AG04450 (cell line): ENCODE results near the gene SLC1A4. TPM values are rescaled to one million over a fixed set of nuclear protein-coding genes. Genes with fewer than 3 reads are reported as not detected.

Experiments used
- CTCF ChIA-PET: fragments of 300-600, 350-600 bp; formaldehyde crosslinking; extraction: SDS; loops from one replicate; lab custom pipeline; 2022; ENCODE audit warnings: antibody characterized with exemption, inconsistent platforms; lab: Charles Lee
- POLR2A ChIA-PET: fragments of 350-600 bp; formaldehyde crosslinking; extraction: SDS; loops from one replicate; lab custom pipeline; 2021; ENCODE audit warnings: antibody characterized with exemption, inconsistent platforms; lab: Yijun Ruan, JAX
- DNase-seq: peaks from one replicate; pipeline ENCODE4 v3.0.0-alpha.2; 2011; ENCODE audit warnings: low read depth, low spot score
- H3K27ac ChIP-seq: one replicate; pipeline ENCODE4 v1.5.1; 2012; ENCODE audit warnings: low read depth, low read length, control low read depth
- H3K27me3 ChIP-seq: one replicate; pipeline ENCODE4 v1.6.0; 2012; ENCODE audit warnings: low read length; ENCODE audit not compliant: control insufficient read depth, insufficient read depth
- H3K4me3 ChIP-seq: 2 replicates; pipeline ENCODE4 v1.5.1; 2011; ENCODE audit warnings: mild to moderate bottlenecking, low read depth, low read length, control low read depth
- H3K9me3 ChIP-seq: 2 replicates; pipeline ENCODE4 v1.5.1; 2012; ENCODE audit warnings: low read length; ENCODE audit not compliant: control insufficient read depth, insufficient read depth
- CTCF ChIP-seq: IDR thresholded peaks from 2 replicates; pipeline ENCODE4 v1.5.1; 2011; ENCODE audit warnings: low read depth, low read length, control low read depth, inconsistent platforms
- polyA minus RNA-seq: library from RNA; depleted of rRNA, polyadenylated mRNA; stranded (reverse); fragments of >200 nt; gene quantifications from 2 replicates; pipeline ENCODE4 v1.2.3, GENCODE V29; 2011; rRNA and poly(A)+ RNA removed
- polyA plus RNA-seq: library from polyadenylated mRNA; depleted of rRNA; stranded (reverse); fragments of >200 nt; gene quantifications from 2 replicates; pipeline ENCODE4 v1.2.3, GENCODE V29; 2011; rRNA removed

Gene SLC1A4
- polyA plus RNA-seq (22.3 and 24.8 TPM in 2 replicates), polyA minus RNA-seq (36.7 and 45.9 TPM in 2 replicates)

- ChIA-PET CTCF (interaction anchor here (0.6 to 2.2 kb wide), 4 partner anchors 10 to 71 kb away, joined by 3 to 16 read pairs (median 4); no protein-coding TSS in a partner anchor), POLR2A (interaction anchor here (0.6 to 1.4 kb wide), 9 partner anchors 10 to 336 kb away, joined by 3 to 12 read pairs (median 5); partner anchors contain the start of genes CEP68 and SERTAD2)
- DNase-seq, result peak; percentile 64
- no peaks in the 10 kb centered on the region for H3K27me3 ChIP-seq
- no peaks in the 10 kb centered on the region for H3K9me3 ChIP-seq
- peak within 1 kb of the TSS; percentile 99 for H3K27ac ChIP-seq
- H3K4me3 ChIP-seq, result peak within 1 kb of the TSS; percentile 88
- no peak for TF ChIP-seq CTCF
Observed at GRCh38 chr2:64989126-64989981, at the start of gene SLC1A4. Gene SLC1A4 (plus strand): TSS chr2:64989399. CDS start chr2:64989644, 245 bp downstream.

GRCh38 chr2:64941143-64941542, 48.1 kb upstream of the SLC1A4 start:
- CTCF ChIA-PET, result interaction anchor here (1.2 kb wide), 1 partner anchor 23 kb away, joined by 3 read pairs; no protein-coding TSS in a partner anchor
- no peak overlapping the region for H3K27ac ChIP-seq
- no peak for TF ChIP-seq CTCF

GRCh38 chr2:64941801-64942200, 47.4 kb upstream of the SLC1A4 start:
- Histone ChIP-seq H3K4me3 (no peak overlapping the region), H3K27me3 (peaks cover 15% of the 10 kb centered on the region), H3K9me3 (no peaks in the 10 kb centered on the region), H3K27ac (no peak overlapping the region)
- TF ChIP-seq CTCF, result no peak
- DNase-seq, result no peak
- ChIA-PET CTCF (interaction anchor here (0.6 to 1.0 kb wide), 3 partner anchors 14 to 25 kb away, joined by 3 read pairs; no protein-coding TSS in a partner anchor), POLR2A (no interaction called here)

More at GRCh38 chr2:64941143-64941542, 48.1 kb upstream of the SLC1A4 start:
- no peak overlapping the region for H3K4me3 ChIP-seq
- POLR2A ChIA-PET, result no interaction called here
- H3K27me3 ChIP-seq, result peaks cover 20% of the 10 kb centered on the region
- no peak for DNase-seq
- H3K9me3 ChIP-seq, result no peaks in the 10 kb centered on the region

- Histone ChIP-seq H3K4me3 (no peak overlapping the region), H3K27ac (no peak overlapping the region), H3K27me3 (peaks cover 9% of the 10 kb centered on the region), H3K9me3 (no peaks in the 10 kb centered on the region)
- DNase-seq, result no peak
- CTCF ChIA-PET, result interaction anchor here (1.0 kb wide), 1 partner anchor 15 kb away, joined by 3 read pairs; no protein-coding TSS in a partner anchor
- no peak for TF ChIP-seq CTCF
- POLR2A ChIA-PET, result no interaction called here
Observed at GRCh38 chr2:64942693-64943092, 46.5 kb upstream of the SLC1A4 start.
